ENCODE results near the gene NUDC.
A peak's percentile ranks its signal among the peaks of the same experiment; 100 is the strongest.
"Not testable (repeated sequence)": the region's sequence is repeated elsewhere in the genome, so short reads cannot be mapped to it uniquely, and the experiment has no call there.

Gene NUDC

GRCh38 chr1:26922901-26923300 is 1.4 kb downstream of the NUDC start:
- Histone ChIP-seq H3K36me3 (ENCODE audit: insufficient read depth, low read length) (peaks cover 19% of the 10 kb centered on the region), H3K4me1 (ENCODE audit: insufficient read depth, low read length) (peaks cover 8% of the 10 kb centered on the region), H3K9me3 (ENCODE audit: control insufficient read depth, insufficient read depth, low read length) (no peaks in the 10 kb centered on the region), H3K9ac (ENCODE audit: low read depth, low read length) (peak overlapping the region; percentile 66)

- Histone ChIP-seq H3K36me3 (ENCODE audit: insufficient read depth, low read length) (peaks cover 21% of the 10 kb centered on the region), H3K9me3 (ENCODE audit: control insufficient read depth, insufficient read depth, low read length) (no peaks in the 10 kb centered on the region)
Measured at GRCh38 chr1:26923711-26924110, 2.2 kb downstream of the NUDC start.

GRCh38 chr1:26932531-26932930 is 11.0 kb downstream of the NUDC start:
- 0 out of 2 replicates have a peak, but pooled peaks cover 4% of the 10 kb centered on the region for H3K4me1 ChIP-seq (ENCODE audit: insufficient read depth, low read length)
- no peaks in the 10 kb centered on the region for H3K9me3 ChIP-seq (ENCODE audit: control insufficient read depth, insufficient read depth, low read length)
- peaks cover 17% of the 10 kb centered on the region for H3K36me3 ChIP-seq (ENCODE audit: insufficient read depth, low read length)
- H3K9ac ChIP-seq (ENCODE audit: low read depth, low read length): no peak overlapping the region

More at GRCh38 chr1:26923711-26924110, 2.2 kb downstream of the NUDC start:
- Histone ChIP-seq H3K9ac (ENCODE audit: low read depth, low read length) (no peak overlapping the region), H3K4me1 (ENCODE audit: insufficient read depth, low read length) (peaks cover 8% of the 10 kb centered on the region)

- Histone ChIP-seq H3K9me3 (ENCODE audit: control insufficient read depth, insufficient read depth, low read length) (no peaks in the 10 kb centered on the region), H3K9ac (ENCODE audit: low read depth, low read length) (no peak overlapping the region), H3K36me3 (ENCODE audit: insufficient read depth, low read length) (peaks cover 8% of the 10 kb centered on the region; the same call in 1 of the 2 replicates), H3K4me1 (ENCODE audit: insufficient read depth, low read length) (0 out of 2 replicates have a peak, but pooled peaks cover 4% of the 10 kb centered on the region)
Measured at GRCh38 chr1:26936823-26937222, 15.3 kb downstream of the NUDC start.

- Histone ChIP-seq H3K9me3 (ENCODE audit: control insufficient read depth, insufficient read depth, low read length) (no peaks in the 10 kb centered on the region), H3K36me3 (ENCODE audit: insufficient read depth, low read length) (peaks cover 17% of the 10 kb centered on the region), H3K4me1 (ENCODE audit: insufficient read depth, low read length) (0 out of 2 replicates have a peak, but pooled peaks cover 4% of the 10 kb centered on the region), H3K9ac (ENCODE audit: low read depth, low read length) (no peak overlapping the region)
Measured at GRCh38 chr1:26938004-26938658, 16.6 kb downstream of the NUDC start.

- no peaks in the 10 kb centered on the region for H3K9me3 ChIP-seq (ENCODE audit: control insufficient read depth, insufficient read depth, low read length)
- 0 out of 2 replicates have a peak, but pooled peaks cover 4% of the 10 kb centered on the region for H3K4me1 ChIP-seq (ENCODE audit: insufficient read depth, low read length)
- no peak overlapping the region for H3K9ac ChIP-seq (ENCODE audit: low read depth, low read length)
- peaks cover 22% of the 10 kb centered on the region for H3K36me3 ChIP-seq (ENCODE audit: insufficient read depth, low read length)
Measured at GRCh38 chr1:26938659-26939025, 17.1 kb downstream of the NUDC start.

- Histone ChIP-seq H3K4me1 (ENCODE audit: insufficient read depth, low read length) (0 out of 2 replicates have a peak, but pooled peaks cover 4% of the 10 kb centered on the region), H3K36me3 (ENCODE audit: insufficient read depth, low read length) (peaks cover 31% of the 10 kb centered on the region), H3K9me3 (ENCODE audit: control insufficient read depth, insufficient read depth, low read length) (no peaks in the 10 kb centered on the region), H3K9ac (ENCODE audit: low read depth, low read length) (no peak overlapping the region)
Measured at GRCh38 chr1:26941311-26941710, 19.8 kb downstream of the NUDC start.

- H3K9ac ChIP-seq (ENCODE audit: low read depth, low read length): no peak overlapping the region
- no peaks in the 10 kb centered on the region for H3K9me3 ChIP-seq (ENCODE audit: control insufficient read depth, insufficient read depth, low read length)
- H3K36me3 ChIP-seq (ENCODE audit: insufficient read depth, low read length): peaks cover 28% of the 10 kb centered on the region
- no peaks in the 10 kb centered on the region for H3K4me1 ChIP-seq (ENCODE audit: insufficient read depth, low read length)
Measured at GRCh38 chr1:26942656-26943055, 21.1 kb downstream of the NUDC start.

GRCh38 chr1:26945138-26945537 is 23.6 kb downstream of the NUDC start:
- Histone ChIP-seq H3K4me1 (ENCODE audit: insufficient read depth, low read length) (no peaks in the 10 kb centered on the region), H3K9ac (ENCODE audit: low read depth, low read length) (no peak overlapping the region), H3K36me3 (ENCODE audit: insufficient read depth, low read length) (peaks cover 25% of the 10 kb centered on the region), H3K9me3 (ENCODE audit: control insufficient read depth, insufficient read depth, low read length) (no peaks in the 10 kb centered on the region)

GRCh38 chr1:26945728-26946127 is 24.2 kb downstream of the NUDC start:
- Histone ChIP-seq H3K36me3 (ENCODE audit: insufficient read depth, low read length) (peaks cover 25% of the 10 kb centered on the region), H3K4me1 (ENCODE audit: insufficient read depth, low read length) (no peaks in the 10 kb centered on the region), H3K9me3 (ENCODE audit: control insufficient read depth, insufficient read depth, low read length) (no peaks in the 10 kb centered on the region), H3K9ac (ENCODE audit: low read depth, low read length) (no peak overlapping the region)

GRCh38 chr1:26946270-26946669 is 24.7 kb downstream of the NUDC start:
- Histone ChIP-seq H3K9me3 (ENCODE audit: control insufficient read depth, insufficient read depth, low read length) (no peaks in the 10 kb centered on the region), H3K9ac (ENCODE audit: low read depth, low read length) (no peak overlapping the region), H3K4me1 (ENCODE audit: insufficient read depth, low read length) (no peaks in the 10 kb centered on the region), H3K36me3 (ENCODE audit: insufficient read depth, low read length) (peaks cover 25% of the 10 kb centered on the region)

- not testable (repeated sequence) for H3K36me3 ChIP-seq (ENCODE audit: insufficient read depth, low read length); H3K9me3 ChIP-seq (ENCODE audit: control insufficient read depth, insufficient read depth, low read length); H3K9ac ChIP-seq (ENCODE audit: low read depth, low read length); H3K4me1 ChIP-seq (ENCODE audit: insufficient read depth, low read length)
Measured at GRCh38 chr1:26948725-26949057, 27.1 kb downstream of the NUDC start.

- no peak overlapping the region for H3K9ac ChIP-seq (ENCODE audit: low read depth, low read length)
- no peaks in the 10 kb centered on the region for H3K4me1 ChIP-seq (ENCODE audit: insufficient read depth, low read length)
- no peaks in the 10 kb centered on the region for H3K9me3 ChIP-seq (ENCODE audit: control insufficient read depth, insufficient read depth, low read length)
- H3K36me3 ChIP-seq (ENCODE audit: insufficient read depth, low read length): peaks cover 9% of the 10 kb centered on the region
Measured at GRCh38 chr1:26949266-26949925, 27.9 kb downstream of the NUDC start.

- Histone ChIP-seq H3K4me1 (ENCODE audit: insufficient read depth, low read length) (no peaks in the 10 kb centered on the region), H3K9ac (ENCODE audit: low read depth, low read length) (no peak overlapping the region), H3K9me3 (ENCODE audit: control insufficient read depth, insufficient read depth, low read length) (no peaks in the 10 kb centered on the region), H3K36me3 (ENCODE audit: insufficient read depth, low read length) (peaks cover 9% of the 10 kb centered on the region)
Measured at GRCh38 chr1:26949926-26950319, 28.4 kb downstream of the NUDC start.

GRCh38 chr1:26950602-26951001 is 29.1 kb downstream of the NUDC start:
- no peaks in the 10 kb centered on the region for H3K4me1 ChIP-seq (ENCODE audit: insufficient read depth, low read length)
- peaks cover 5% of the 10 kb centered on the region; the same call in 1 of the 2 replicates for H3K36me3 ChIP-seq (ENCODE audit: insufficient read depth, low read length)
- H3K9me3 ChIP-seq (ENCODE audit: control insufficient read depth, insufficient read depth, low read length): no peaks in the 10 kb centered on the region
- no peak overlapping the region for H3K9ac ChIP-seq (ENCODE audit: low read depth, low read length)
